Measurements from ENCODE around the gene FAM83F. TPM values are rescaled to one million over a fixed set of nuclear protein-coding genes. Genes with fewer than 3 reads are reported as not detected.

Gene FAM83F
- total RNA-seq, 5 donors from 2014 or later (not counting 1 experiment from before 2014, with no cell fraction given): 0.26 to 4.9 (median 0.79) TPM

DNA sequence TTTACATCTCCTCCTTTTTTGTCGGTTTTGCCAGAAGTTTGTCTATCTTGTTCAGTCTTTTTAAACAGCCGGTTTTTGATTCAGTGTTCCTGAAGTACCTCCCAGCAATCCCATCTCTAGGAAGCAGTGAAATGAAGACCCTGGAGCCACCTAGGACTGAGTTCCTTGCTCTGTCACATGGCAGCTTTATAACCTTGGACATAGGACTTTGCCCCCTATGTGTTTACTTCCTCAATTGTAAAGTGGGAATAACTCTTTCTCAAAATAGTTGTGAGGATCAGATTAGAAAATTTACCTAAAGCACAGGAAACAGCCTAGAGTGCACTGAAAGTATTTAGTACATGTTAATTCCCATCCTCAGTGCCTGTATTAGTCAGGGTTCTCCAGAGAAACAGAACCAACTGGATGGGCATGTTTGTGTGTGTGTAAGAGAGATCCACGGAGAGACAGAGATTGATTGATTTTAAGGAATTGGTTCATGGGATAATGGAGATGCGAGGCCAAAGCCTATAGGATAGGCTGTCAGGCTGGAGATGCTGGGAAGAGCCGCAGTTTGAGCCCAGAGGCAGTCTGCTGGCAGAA is 20.0 kb downstream of the FAM83F start:
- Mint-ChIP-seq H3K4me3 (no peak overlapping the region), H3K4me1 (peaks cover 6 to 14% (median 10%) of the 10 kb centered on the region in 3 donors), H3K27ac (no peak overlapping the region), H3K9me3 (no peaks in the 10 kb centered on the region), H3K27me3 (peaks cover 3 to 12% of the 10 kb centered on the region in 2 donors), H3K36me3 (no peaks in the 10 kb centered on the region)
- ChIA-PET POLR2A (no interaction called here), CTCF (no interaction called here)
- Histone ChIP-seq H3K4me3 (ENCODE audit: control insufficient read depth in 1 of 2, extremely low read depth in 1 of 2, low read length in 1 of 2) (no peak overlapping the region), H3K27me3 (replicated peaks in 1 of 2; ENCODE audit: control insufficient read depth in 2 of 2, extremely low read depth in 1 of 2, insufficient read depth in 2 of 2, low read length in 1 of 2) (peaks cover 0 to 11% of the 10 kb centered on the region in 2 experiments), H3K27ac (ENCODE audit: low read length) (no peak overlapping the region), H3K4me1 (ENCODE audit: control insufficient read depth in 1 of 2, extremely low read depth in 1 of 2, insufficient read depth in 2 of 2, low read length in 2 of 2) (peaks cover 3 to 11% of the 10 kb centered on the region in 2 experiments), H3K9me3 (no peaks in the 10 kb centered on the region), H3K36me3 (ENCODE audit: control insufficient read depth in 2 of 2, extremely low read depth in 1 of 2, insufficient read depth in 1 of 2, low read length in 1 of 2) (no peaks in the 10 kb centered on the region)
- ATAC-seq (replicated peaks in 1 of 4) (no peak), DNase-seq (no peak)
- no CpG with 5 or more reads among the region's 5 CpGs for WGBS (ENCODE audit: insufficient coverage)

DNA sequence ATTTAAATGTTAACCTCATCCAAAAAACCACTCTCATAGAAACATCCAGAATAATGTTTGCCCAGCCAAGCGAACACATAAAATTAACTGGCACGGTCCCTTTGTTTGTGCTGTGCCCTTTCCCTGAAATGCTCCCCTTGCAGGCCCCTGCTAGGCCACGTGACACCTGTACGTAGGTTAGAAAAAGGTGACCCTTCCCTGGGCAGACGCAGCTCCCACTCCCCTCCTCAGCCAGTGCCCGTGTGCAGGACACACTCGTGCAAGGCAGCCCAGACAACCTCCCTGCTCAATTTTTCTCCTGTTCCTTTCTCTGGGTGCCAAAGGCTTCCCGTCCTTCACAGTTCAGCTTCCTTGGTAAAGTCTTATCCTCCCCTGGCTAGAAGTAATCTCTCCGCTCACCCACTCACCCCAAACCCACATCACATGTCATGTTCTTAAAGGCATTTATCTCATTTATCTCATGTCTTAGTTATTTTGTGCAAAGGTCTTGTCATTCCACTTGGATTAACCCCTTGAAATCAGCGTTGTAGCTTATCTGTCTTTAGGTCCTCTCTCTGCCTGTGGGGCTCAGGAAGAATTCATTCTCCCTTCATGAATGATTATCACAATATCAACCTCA is 20.7 kb downstream of the FAM83F start:
- ATAC-seq (replicated peaks in 1 of 4) (no peak), DNase-seq (no peak)
- no peak overlapping the region for H3K4me3 Mint-ChIP-seq
- no peak overlapping the region for H3K27ac ChIP-seq (ENCODE audit: low read length)
- H3K9me3 ChIP-seq: no peaks in the 10 kb centered on the region
- H3K27me3 ChIP-seq (replicated peaks in 1 of 2; ENCODE audit: control insufficient read depth in 2 of 2, extremely low read depth in 1 of 2, insufficient read depth in 2 of 2, low read length in 1 of 2): peaks cover 0 to 4% of the 10 kb centered on the region in 2 experiments
- H3K4me1 ChIP-seq (ENCODE audit: control insufficient read depth in 1 of 2, extremely low read depth in 1 of 2, insufficient read depth in 2 of 2, low read length in 2 of 2): peaks cover under 1 to 4% of the 10 kb centered on the region in 2 experiments
- H3K36me3 Mint-ChIP-seq: no peaks in the 10 kb centered on the region
- peaks cover 3 to 8% of the 10 kb centered on the region in 2 donors for H3K27me3 Mint-ChIP-seq
- CTCF ChIA-PET: no interaction called here
- WGBS (ENCODE audit: insufficient coverage): 93% methylated on average over 8 of the region's 10 CpGs
- no peaks in the 10 kb centered on the region for H3K36me3 ChIP-seq (ENCODE audit: control insufficient read depth in 2 of 2, extremely low read depth in 1 of 2, insufficient read depth in 1 of 2, low read length in 1 of 2)
- POLR2A ChIA-PET: no interaction called here
- peaks cover 0 to 7% (median 3%) of the 10 kb centered on the region in 3 donors for H3K4me1 Mint-ChIP-seq
- H3K4me3 ChIP-seq (ENCODE audit: control insufficient read depth in 1 of 2, extremely low read depth in 1 of 2, low read length in 1 of 2): no peak overlapping the region
- H3K27ac Mint-ChIP-seq: no peak overlapping the region
- H3K9me3 Mint-ChIP-seq: no peaks in the 10 kb centered on the region

DNA sequence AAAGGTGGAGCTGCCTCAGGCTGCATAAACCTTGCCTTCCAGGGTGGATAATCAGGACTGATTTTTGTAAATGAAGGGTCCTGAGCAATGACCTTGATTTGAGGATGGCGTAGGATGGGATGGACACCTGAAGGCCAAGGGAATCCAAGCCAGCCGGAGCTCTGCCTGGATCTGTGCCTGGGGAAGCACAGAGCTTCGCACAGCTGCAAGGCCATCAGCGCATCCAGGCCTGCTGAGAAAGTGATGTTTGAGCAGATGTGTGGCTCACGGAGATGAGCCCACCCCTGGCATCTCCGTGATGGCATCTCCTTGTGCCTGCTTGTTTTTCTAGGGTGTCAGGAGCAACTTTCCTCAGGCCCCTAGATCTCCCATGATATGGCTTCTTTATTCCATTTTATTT is 23.3 kb downstream of the FAM83F start:
- H3K9me3 ChIP-seq: no peaks in the 10 kb centered on the region
- no peak overlapping the region for H3K27ac ChIP-seq (ENCODE audit: low read length)
- WGBS (ENCODE audit: insufficient coverage): 94% methylated on average over 2 of the region's 6 CpGs
- ATAC-seq (replicated peaks in 1 of 4) (no peak), DNase-seq (no peak)
- H3K4me3 ChIP-seq (ENCODE audit: control insufficient read depth in 1 of 2, extremely low read depth in 1 of 2, low read length in 1 of 2): no peak overlapping the region
- H3K27me3 ChIP-seq (replicated peaks in 1 of 2; ENCODE audit: control insufficient read depth in 2 of 2, extremely low read depth in 1 of 2, insufficient read depth in 2 of 2, low read length in 1 of 2): peaks cover 0 to 4% of the 10 kb centered on the region in 2 experiments
- H3K27ac Mint-ChIP-seq: no peak overlapping the region
- peaks cover 0 to 2% of the 10 kb centered on the region in 2 donors for H3K27me3 Mint-ChIP-seq
- H3K36me3 Mint-ChIP-seq: no peaks in the 10 kb centered on the region
- CTCF ChIA-PET: no interaction called here
- POLR2A ChIA-PET: no interaction called here
- peaks cover 0 to 2% of the 10 kb centered on the region in 2 experiments for H3K4me1 ChIP-seq (ENCODE audit: control insufficient read depth in 1 of 2, extremely low read depth in 1 of 2, insufficient read depth in 2 of 2, low read length in 2 of 2)
- H3K36me3 ChIP-seq (ENCODE audit: control insufficient read depth in 2 of 2, extremely low read depth in 1 of 2, insufficient read depth in 1 of 2, low read length in 1 of 2): no peaks in the 10 kb centered on the region
- H3K4me1 Mint-ChIP-seq: peaks cover 0 to 6% (median 0%) of the 10 kb centered on the region in 3 donors
- H3K9me3 Mint-ChIP-seq: no peaks in the 10 kb centered on the region
- H3K4me3 Mint-ChIP-seq: no peak overlapping the region

DNA sequence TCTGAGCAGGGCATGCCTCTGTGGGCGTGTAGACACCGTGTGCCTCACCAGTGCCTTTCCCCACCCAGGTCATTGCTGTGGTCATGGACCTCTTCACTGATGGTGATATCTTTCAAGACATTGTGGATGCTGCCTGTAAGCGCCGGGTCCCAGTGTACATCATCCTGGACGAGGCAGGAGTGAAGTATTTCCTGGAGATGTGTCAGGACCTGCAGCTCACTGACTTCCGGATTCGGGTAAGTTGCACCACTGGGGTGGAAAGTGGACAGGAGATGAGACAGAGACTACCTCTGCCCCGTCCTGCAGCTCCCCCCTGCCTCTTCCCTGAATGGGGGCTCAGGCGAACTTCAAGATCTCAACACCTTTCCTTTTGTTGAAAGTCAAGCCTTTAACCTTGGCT is 24.3 kb downstream of the FAM83F start:
- WGBS (ENCODE audit: insufficient coverage): 93% methylated on average over 4 of the region's 9 CpGs
- Histone ChIP-seq H3K9me3 (no peaks in the 10 kb centered on the region), H3K4me3 (ENCODE audit: control insufficient read depth in 1 of 2, extremely low read depth in 1 of 2, low read length in 1 of 2) (no peak overlapping the region), H3K36me3 (ENCODE audit: control insufficient read depth in 2 of 2, extremely low read depth in 1 of 2, insufficient read depth in 1 of 2, low read length in 1 of 2) (no peaks in the 10 kb centered on the region), H3K4me1 (ENCODE audit: control insufficient read depth in 1 of 2, extremely low read depth in 1 of 2, insufficient read depth in 2 of 2, low read length in 2 of 2) (peaks cover 0 to 2% of the 10 kb centered on the region in 2 experiments), H3K27me3 (replicated peaks in 1 of 2; ENCODE audit: control insufficient read depth in 2 of 2, extremely low read depth in 1 of 2, insufficient read depth in 2 of 2, low read length in 1 of 2) (peaks cover 0 to 8% of the 10 kb centered on the region in 2 experiments), H3K27ac (ENCODE audit: low read length) (no peak overlapping the region)
- Mint-ChIP-seq H3K27ac (no peak overlapping the region), H3K36me3 (no peaks in the 10 kb centered on the region), H3K9me3 (no peaks in the 10 kb centered on the region), H3K4me1 (peaks cover 0 to 6% (median 0%) of the 10 kb centered on the region in 3 donors), H3K4me3 (no peak overlapping the region), H3K27me3 (peaks cover 0 to 2% of the 10 kb centered on the region in 2 donors)
- CTCF ChIA-PET: interaction anchor here in 1 of 2 donors (0.6 kb wide), 1 partner anchor 12 kb away, joined by 5 read pairs; no protein-coding TSS in a partner anchor
- ATAC-seq (replicated peaks in 1 of 4) (no peak), DNase-seq (no peak)
- POLR2A ChIA-PET: no interaction called here

DNA sequence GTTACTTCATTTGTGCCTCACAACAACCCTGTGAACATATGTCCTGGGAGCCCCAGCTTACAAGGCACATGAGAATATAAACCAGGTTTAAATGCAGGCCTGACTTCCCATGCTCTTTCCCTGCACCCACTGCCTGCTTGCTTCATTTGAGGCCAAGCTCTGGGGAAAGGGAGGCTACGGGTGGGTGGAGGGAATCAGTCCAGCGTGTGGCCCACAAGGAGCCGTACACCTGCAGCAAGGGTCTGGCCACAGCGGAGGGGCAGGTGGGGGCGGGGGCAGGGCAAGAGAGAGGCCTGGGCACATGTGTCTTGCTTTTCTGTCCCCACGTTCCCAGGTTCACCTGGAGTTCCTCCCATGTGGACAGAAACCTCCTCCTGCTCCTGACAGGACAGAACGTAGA is 26.2 kb downstream of the FAM83F start:
- Histone ChIP-seq H3K27me3 (replicated peaks in 1 of 2; ENCODE audit: control insufficient read depth in 2 of 2, extremely low read depth in 1 of 2, insufficient read depth in 2 of 2, low read length in 1 of 2) (peaks cover 0 to 11% of the 10 kb centered on the region in 2 experiments), H3K4me3 (ENCODE audit: control insufficient read depth in 1 of 2, extremely low read depth in 1 of 2, low read length in 1 of 2) (no peak overlapping the region), H3K27ac (ENCODE audit: low read length) (no peak overlapping the region), H3K4me1 (ENCODE audit: control insufficient read depth in 1 of 2, extremely low read depth in 1 of 2, insufficient read depth in 2 of 2, low read length in 2 of 2) (peaks cover 4 to 10% of the 10 kb centered on the region in 2 experiments), H3K9me3 (no peaks in the 10 kb centered on the region), H3K36me3 (ENCODE audit: control insufficient read depth in 2 of 2, extremely low read depth in 1 of 2, insufficient read depth in 1 of 2, low read length in 1 of 2) (no peaks in the 10 kb centered on the region)
- 81% methylated on average over 2 of the region's 7 CpGs for WGBS (ENCODE audit: insufficient coverage)
- Mint-ChIP-seq H3K27ac (no peak overlapping the region), H3K27me3 (peaks cover 0 to 2% of the 10 kb centered on the region in 2 donors), H3K4me1 (peaks cover 5 to 6% (median 5%) of the 10 kb centered on the region in 3 donors), H3K4me3 (no peak overlapping the region), H3K9me3 (no peaks in the 10 kb centered on the region), H3K36me3 (no peaks in the 10 kb centered on the region)
- DNase-seq (no peak), ATAC-seq (replicated peaks in 1 of 4) (no peak)
- CTCF ChIA-PET: no interaction called here
- POLR2A ChIA-PET: interaction anchor here in 1 of 2 donors (0.6 kb wide), 1 partner anchor 519 kb away, joined by 3 read pairs; no protein-coding TSS in a partner anchor

DNA sequence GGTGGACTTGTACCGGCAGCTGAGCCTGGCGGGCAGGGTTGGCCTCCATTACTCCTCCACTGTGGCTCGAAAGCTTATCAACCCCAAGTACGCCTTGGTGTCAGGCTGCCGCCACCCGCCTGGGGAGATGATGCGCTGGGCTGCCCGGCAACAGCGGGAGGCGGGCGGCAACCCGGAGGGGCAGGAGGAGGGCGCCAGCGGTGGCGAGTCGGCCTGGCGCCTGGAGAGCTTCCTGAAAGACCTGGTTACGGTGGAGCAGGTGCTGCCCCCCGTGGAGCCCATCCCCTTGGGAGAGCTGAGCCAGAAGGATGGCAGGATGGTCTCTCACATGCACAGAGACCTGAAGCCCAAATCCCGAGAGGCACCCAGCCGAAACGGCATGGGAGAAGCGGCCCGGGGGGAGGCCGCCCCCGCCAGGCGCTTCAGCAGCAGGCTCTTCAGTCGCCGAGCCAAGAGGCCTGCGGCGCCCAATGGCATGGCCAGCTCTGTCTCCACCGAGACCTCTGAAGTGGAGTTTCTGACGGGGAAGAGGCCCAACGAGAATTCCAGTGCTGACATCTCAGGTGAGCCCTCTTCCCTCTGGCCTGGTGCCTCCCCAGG is 26.7 kb downstream of the FAM83F start:
- CTCF ChIA-PET: no interaction called here
- no peaks in the 10 kb centered on the region for H3K36me3 ChIP-seq (ENCODE audit: control insufficient read depth in 2 of 2, extremely low read depth in 1 of 2, insufficient read depth in 1 of 2, low read length in 1 of 2)
- Mint-ChIP-seq H3K27ac (no peak overlapping the region), H3K36me3 (no peaks in the 10 kb centered on the region), H3K4me3 (no peak overlapping the region), H3K27me3 (peaks cover 0 to 2% of the 10 kb centered on the region in 2 donors), H3K9me3 (no peaks in the 10 kb centered on the region), H3K4me1 (peaks cover 5 to 6% (median 5%) of the 10 kb centered on the region in 3 donors)
- no peak for DNase-seq
- H3K27ac ChIP-seq (ENCODE audit: low read length): no peak overlapping the region
- peaks cover 4 to 10% of the 10 kb centered on the region in 2 experiments for H3K4me1 ChIP-seq (ENCODE audit: control insufficient read depth in 1 of 2, extremely low read depth in 1 of 2, insufficient read depth in 2 of 2, low read length in 2 of 2)
- 91% methylated on average over 34 of the region's 34 CpGs for WGBS (ENCODE audit: insufficient coverage)
- H3K4me3 ChIP-seq (ENCODE audit: control insufficient read depth in 1 of 2, extremely low read depth in 1 of 2, low read length in 1 of 2): no peak overlapping the region
- POLR2A ChIA-PET: interaction anchor here in 1 of 2 donors (0.6 kb wide), 1 partner anchor 520 kb away, joined by 3 read pairs; no protein-coding TSS in a partner anchor
- H3K27me3 ChIP-seq (replicated peaks in 1 of 2; ENCODE audit: control insufficient read depth in 2 of 2, extremely low read depth in 1 of 2, insufficient read depth in 2 of 2, low read length in 1 of 2): peaks cover 0 to 11% of the 10 kb centered on the region in 2 experiments
- no peaks in the 10 kb centered on the region for H3K9me3 ChIP-seq
- ATAC-seq (replicated peaks in 1 of 4): no peak

Measured in T-cell (primary cell).